Esophagus (tissue), 2 donors: ENCODE measurements around the gene GPR32. TPM values are rescaled to one million over a fixed set of nuclear protein-coding genes. Genes with fewer than 3 reads are reported as not detected.

ENCODE experiments used
- H3K27ac ChIP-seq, 2 donors: one replicate each; pipeline ENCODE4 v1.5.1; 2013; ENCODE audit warnings: low read depth in 2 of 2, mild to moderate bottlenecking in 2 of 2, inconsistent platforms in 1 of 2, low read length in 1 of 2, moderate library complexity in 1 of 2
- H3K27me3 ChIP-seq, 2 donors: one replicate each; pipeline ENCODE4 v1.6.1; 2013; ENCODE audit warnings: low read length in 2 of 2, control low read depth in 1 of 2, mild to moderate bottlenecking in 1 of 2; ENCODE audit not compliant: insufficient read depth in 2 of 2, control insufficient read depth in 1 of 2
- H3K36me3 ChIP-seq, 2 donors: one replicate each; pipeline ENCODE4 v1.6.1; 2013; ENCODE audit warnings: low read length in 1 of 2; ENCODE audit not compliant: control insufficient read depth in 2 of 2, insufficient read depth in 2 of 2
- H3K4me1 ChIP-seq, 2 donors: one replicate each; pipeline ENCODE4 v1.6.1; 2013; ENCODE audit warnings: low read length in 1 of 2; ENCODE audit not compliant: control insufficient read depth in 2 of 2, insufficient read depth in 2 of 2
- H3K4me3 ChIP-seq, 2 donors: one replicate each; pipeline ENCODE4 v1.5.1; 2013; ENCODE audit warnings: low read length in 2 of 2, mild to moderate bottlenecking in 2 of 2, low read depth in 1 of 2, moderate library complexity in 1 of 2
- H3K9me3 ChIP-seq, 2 donors: one replicate each; pipeline ENCODE4 v1.6.1; 2013; ENCODE audit warnings: mild to moderate bottlenecking in 2 of 2, low read depth in 1 of 2, low read length in 1 of 2, moderate library complexity in 1 of 2; ENCODE audit not compliant: control insufficient read depth in 2 of 2, insufficient read depth in 1 of 2
- WGBS, 2 donors: extraction: QIAGEN DNeasy Blood & Tissue Kit; methylation state at CpG; one replicate each; pipeline ENCODE4 v1.1.7; 2013; 5-methylcytosine and 5-hydroxymethylcytosine counted together
- polyA plus RNA-seq, 2 donors: library from polyadenylated mRNA; stranded (reverse); fragments of 200-250 nt; gene quantifications; one replicate each; pipeline ENCODE4 v1.2.3, GENCODE V29; 2013
- donor health status: healthy with polysubstance abuse.
- donor health status: Bipolar disorder and iron deficiency.

GPR32 gene
- polyA plus RNA-seq, 2 donors: not detected

DNA sequence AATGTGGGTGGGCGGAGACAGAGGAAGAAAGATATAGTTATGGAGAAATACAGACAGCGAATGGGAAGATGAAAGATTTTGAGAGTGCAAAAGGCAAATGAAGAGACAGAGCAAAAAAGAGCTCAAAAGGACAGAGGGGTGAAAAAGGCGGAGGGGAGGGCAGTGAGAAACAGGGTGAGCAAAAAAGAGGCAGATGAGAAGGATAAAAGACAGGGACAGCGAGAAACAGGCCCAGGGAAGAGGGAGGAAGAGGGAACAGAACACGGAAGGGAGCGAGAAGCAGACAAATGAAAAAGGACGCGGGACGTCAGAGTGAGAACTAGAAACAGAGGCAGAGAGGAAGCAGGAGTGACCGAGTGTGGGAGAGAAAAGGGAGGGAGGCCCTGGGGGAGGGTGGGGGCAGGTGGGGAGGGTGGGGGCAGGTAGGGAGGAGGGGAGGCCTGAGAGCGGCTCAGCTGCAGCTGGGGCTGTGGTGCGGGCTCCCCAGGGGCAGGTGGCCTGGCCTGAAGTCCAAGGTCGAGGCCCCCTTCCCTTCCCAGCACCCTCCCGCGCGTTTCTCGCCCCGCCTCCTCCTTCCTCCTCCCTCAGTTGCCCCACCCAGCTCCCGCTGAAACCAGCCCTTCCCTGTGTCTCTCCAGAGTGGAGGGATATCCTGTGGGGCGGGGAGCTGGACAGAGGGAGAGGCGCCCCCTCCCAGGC is 50.4 kb downstream of the GPR32 start:
- 6 to 9% methylated on average over 12 to 19 of the region's 21 CpGs for WGBS, 2 donors
- H3K4me3 ChIP-seq: no peak overlapping the region
- H3K9me3 ChIP-seq: peaks cover 0 to 3% of the 10 kb centered on the region in 2 donors
- peaks cover 8 to 9% of the 10 kb centered on the region in 2 donors for H3K4me1 ChIP-seq
- H3K27ac ChIP-seq: no peak overlapping the region
- peaks cover 0 to 5% of the 10 kb centered on the region in 2 donors for H3K27me3 ChIP-seq
- H3K36me3 ChIP-seq: no peaks in the 10 kb centered on the region

DNA sequence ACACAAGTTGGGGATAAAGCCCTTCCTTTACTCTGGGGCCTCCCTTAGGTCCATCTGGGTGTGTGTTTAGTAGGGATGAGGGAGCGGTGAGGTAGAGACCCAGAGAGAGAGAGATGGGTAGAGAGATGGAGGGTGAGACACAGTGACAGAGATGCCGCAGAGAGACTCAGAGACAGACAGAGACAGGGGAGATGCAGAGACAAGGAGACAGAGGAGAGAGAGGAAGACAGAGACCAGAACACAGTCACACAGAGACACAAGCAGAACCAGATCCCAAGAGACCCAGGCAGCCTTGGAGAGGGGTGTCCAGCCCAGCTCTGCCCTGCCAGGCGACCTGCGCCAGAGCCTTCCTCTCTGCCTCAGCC is 51.0 kb downstream of the GPR32 start:
- Histone ChIP-seq H3K4me3 (no peak overlapping the region), H3K27ac (no peak overlapping the region), H3K9me3 (peaks cover 0 to 3% of the 10 kb centered on the region in 2 donors), H3K27me3 (peaks cover 0 to 5% of the 10 kb centered on the region in 2 donors), H3K36me3 (no peaks in the 10 kb centered on the region), H3K4me1 (peaks cover 8 to 9% of the 10 kb centered on the region in 2 donors)
- WGBS, 2 donors: 54 to 58% methylated on average over 4 of the region's 4 CpGs

Other genes starting within 250 kb of the GPR32 start
- gene LRRC4B, start 202.0 kb upstream of the GPR32 start, polyA plus RNA-seq: under 1 TPM; 0.65 to 0.92 TPM
- under 1 TPM; 0.09 to 0.20 TPM for gene SYT3, start 130.6 kb upstream of the GPR32 start, polyA plus RNA-seq
- under 1 TPM in 1 of 2 donors, not detected in 1; 0.15 TPM for gene C19orf81, start 121.0 kb upstream of the GPR32 start, polyA plus RNA-seq
- gene SHANK1, start 50.7 kb upstream of the GPR32 start, polyA plus RNA-seq: under 1 TPM; 0.06 to 0.13 TPM
- gene CLEC11A, start 47.1 kb upstream of the GPR32 start, polyA plus RNA-seq: 1 to 10 TPM; 3.9 to 4.8 TPM
- not detected for gene ACP4, start 20.0 kb downstream of the GPR32 start, polyA plus RNA-seq
- 1 to 10 TPM; 2.0 to 2.8 TPM for gene KLK1, start 53.3 kb downstream of the GPR32 start, polyA plus RNA-seq
- gene KLK15, start 63.1 kb downstream of the GPR32 start, polyA plus RNA-seq: not detected
- not detected for gene KLK3, start 84.5 kb downstream of the GPR32 start, polyA plus RNA-seq
- gene KLK2, start 103.0 kb downstream of the GPR32 start, polyA plus RNA-seq: not detected
- under 1 TPM; 0.06 to 0.18 TPM for gene KLK4, start 140.9 kb downstream of the GPR32 start, polyA plus RNA-seq
- 10 to 100 TPM; 13.9 to 18.7 TPM for gene KLK5, start 182.6 kb downstream of the GPR32 start, polyA plus RNA-seq
- 10 to 100 TPM; 32.8 to 64.6 TPM for gene KLK6, start 199.1 kb downstream of the GPR32 start, polyA plus RNA-seq
- gene KLK7, start 213.5 kb downstream of the GPR32 start, polyA plus RNA-seq: 10 to 100 TPM; 36.4 to 96.4 TPM
- 100 to 1,000 TPM; 226 to 261 TPM for gene KLK8, start 231.1 kb downstream of the GPR32 start, polyA plus RNA-seq
- gene KLK10, start 249.2 kb downstream of the GPR32 start, polyA plus RNA-seq: 100 to 1,000 TPM; 223 to 304 TPM